ENCODE data around the gene PITPNC1. TPM values are rescaled to one million over a fixed set of nuclear protein-coding genes. Genes with fewer than 3 reads are reported as not detected.

The PITPNC1 gene
- total RNA-seq, 1 experiment from 2014 or later: 37.5 TPM

- Histone ChIP-seq H3K79me2 (ENCODE audit: insufficient read depth, low read length) (no peaks in the 10 kb centered on the region), H3K4me2 (ENCODE audit: insufficient read depth, insufficient read length, low read length) (no peak overlapping the region), H2BK5ac (ENCODE audit: insufficient read length, low read length) (no peak overlapping the region), H3K27ac (ENCODE audit: insufficient read length, low read depth, low read length) (no peak overlapping the region), H3K9me3 (ENCODE audit: control insufficient read depth, low read depth, low read length) (no peaks in the 10 kb centered on the region), H3K4ac (ENCODE audit: low read depth, low read length) (no peak overlapping the region), H2BK12ac (ENCODE audit: insufficient read length, low read depth, low read length) (no peak overlapping the region), H3T11ph (ENCODE audit: low read length) (no peak overlapping the region), H4K8ac (replicated peaks; ENCODE audit: insufficient read length, low read depth, low read length) (no peak overlapping the region), H2AFZ (ENCODE audit: low read length) (no peak overlapping the region), H4K20me1 (ENCODE audit: control insufficient read depth, insufficient read depth, insufficient read length) (no peaks in the 10 kb centered on the region), H3K79me1 (ENCODE audit: insufficient read depth, low read depth, low read length, poor library complexity, severe bottlenecking) (no peaks in the 10 kb centered on the region), H2BK20ac (ENCODE audit: low read depth, low read length, poor library complexity, severe bottlenecking) (no peak overlapping the region), H3K27me3 (ENCODE audit: insufficient read depth, low read length) (no peaks in the 10 kb centered on the region), H3K56ac (ENCODE audit: insufficient read length, low read depth, low read length) (no peak overlapping the region), H2BK15ac (ENCODE audit: low read depth, low read length) (no peak overlapping the region), H4K91ac (ENCODE audit: insufficient read length, low read depth, low read length) (no peak overlapping the region), H3K18ac (ENCODE audit: insufficient read length, low read depth, low read length) (no peak overlapping the region), H3K23ac (ENCODE audit: insufficient read length, low read depth, low read length) (no peak overlapping the region), H3K4me1 (ENCODE audit: insufficient read depth, low read length) (no peaks in the 10 kb centered on the region), H4K5ac (ENCODE audit: insufficient read length, low read depth, low read length) (no peak overlapping the region), H2BK120ac (ENCODE audit: low read depth, low read length, poor library complexity, severe bottlenecking) (no peak overlapping the region), H3K14ac (ENCODE audit: insufficient read depth, low read length) (no peak overlapping the region), H3K9ac (ENCODE audit: extremely low read depth, insufficient read length, low read length) (no peak overlapping the region), H2AK5ac (ENCODE audit: insufficient read length, low read length) (no peak overlapping the region), H3K23me2 (ENCODE audit: insufficient read length, low read depth, low read length, poor library complexity, severe bottlenecking) (no peaks in the 10 kb centered on the region)
- Mint-ChIP-seq H3K9me3 (no peaks in the 10 kb centered on the region), H3K27me3 (ENCODE audit: low read depth) (no peaks in the 10 kb centered on the region), H3K4me3 (no peak overlapping the region), H3K36me3 (ENCODE audit: insufficient read depth in 1 of 3, low read depth in 3 of 3) (no peaks in the 10 kb centered on the region; a peak in 1 of 7 replicates), H3K27ac (no peak overlapping the region; a peak in 1 of 7 replicates), H3K4me1 (0 out of 4 replicates have a peak, but pooled peaks cover 3 to 5% of the 10 kb centered on the region in 2 experiments)
- DNase-seq: no peak
- WGBS (ENCODE audit: extremely low coverage, insufficient read length, low lambda C conversion rate): no CpG with 5 or more reads among the region's 7 CpGs
- TF ChIP-seq CTCF (conservative IDR thresholded peaks at IDR 0.05): no peak
Measured at GRCh38 chr17:67613961-67614360, 236.9 kb downstream of the PITPNC1 start.

All from H9 (cell line).